H1 (cell line): ENCODE measurements around the gene LBX1. TPM values are rescaled to one million over a fixed set of nuclear protein-coding genes. Genes with fewer than 3 reads are reported as not detected.

Experiments used
- CTCF ChIA-PET: fragments of 300-600 bp; sonication (Branson Sonifier 250); formaldehyde crosslinking; loops from one replicate; lab custom pipeline; 2021; ENCODE audit not compliant: partially characterized antibody; lab: Charles Lee
- POLR2A ChIA-PET: fragments of 300-600 bp; sonication (Branson Sonifier 250); formaldehyde crosslinking; loops from one replicate; lab custom pipeline; 2021; ENCODE audit warnings: inconsistent platforms; ENCODE audit not compliant: partially characterized antibody; lab: Charles Lee
- DNase-seq, 2 experiments: peaks; one replicate each; pipeline versions ENCODE4 v3.0.0 to v3.0.0-alpha.2; 2010 to 2022; ENCODE audit warnings: low spot score in 2 of 2, low read depth in 1 of 2, mixed read lengths in 1 of 2
- FAIRE-seq: peaks from 2 replicates; lab custom pipeline; 2011; peaks lifted over from hg19 to GRCh38; lab: Jason Lieb, UNC
- H2AFZ ChIP-seq: 2 replicates; pipeline ENCODE4 v1.8.1; 2012; ENCODE audit warnings: low read length, inconsistent platforms
- H2AK5ac ChIP-seq: 2 replicates; pipeline ENCODE4 v1.6.1; 2013; ENCODE audit warnings: low read depth, low read length
- H2BK120ac ChIP-seq: replicated peaks from 2 replicates; pipeline ENCODE3; 2013; ENCODE audit warnings: low read depth, low read length, inconsistent platforms
- H2BK12ac ChIP-seq: 2 replicates; pipeline ENCODE4 v1.6.1; 2013; ENCODE audit warnings: low read depth, low read length
- H2BK15ac ChIP-seq: 2 replicates; pipeline ENCODE4 v1.6.1; 2013; ENCODE audit warnings: low read length
- H2BK20ac ChIP-seq: 2 replicates; pipeline ENCODE4 v1.6.1; 2013; ENCODE audit warnings: low read length
- H2BK5ac ChIP-seq: 2 replicates; pipeline ENCODE4 v1.6.1; 2013; ENCODE audit warnings: low read depth, low read length
- H3K14ac ChIP-seq: 2 replicates; pipeline ENCODE4 v1.6.1; 2013; ENCODE audit warnings: inconsistent platforms; ENCODE audit not compliant: insufficient read length
- H3K18ac ChIP-seq: 2 replicates; pipeline ENCODE4 v1.6.1; 2013; ENCODE audit warnings: low read length; ENCODE audit errors: extremely low read depth
- H3K23ac ChIP-seq: 2 replicates; pipeline ENCODE4 v1.6.1; 2013; ENCODE audit warnings: inconsistent platforms; ENCODE audit not compliant: insufficient read length
- H3K23me2 ChIP-seq: 2 replicates; pipeline ENCODE4 v1.6.1; 2013; ENCODE audit warnings: low read depth, low read length
- H3K27ac ChIP-seq: 2 replicates; pipeline ENCODE4 v1.6.1; 2011; ENCODE audit warnings: low read depth, low read length, inconsistent platforms
- H3K27me3 ChIP-seq, 4 experiments: replicated peaks in 1 of 4; 1 replicate in 1 of 4; 2 replicates in 3 of 4; pipeline versions ENCODE4 v1.6.1 to v1.8.1; 2011 to 2013; ENCODE audit warnings: low read length in 3 of 4, mild to moderate bottlenecking in 3 of 4, inconsistent platforms in 2 of 4, mixed read lengths in 2 of 4, moderate library complexity in 1 of 4; ENCODE audit not compliant: control insufficient read depth in 3 of 4, insufficient read depth in 3 of 4; ENCODE audit errors: extremely low read depth in 1 of 4
- H3K36me3 ChIP-seq, 4 experiments: 2 replicates each; pipeline versions ENCODE4 v1.6.1 to v1.8.1; 2011 to 2013; ENCODE audit warnings: mild to moderate bottlenecking in 4 of 4, low read length in 3 of 4, moderate library complexity in 2 of 4, control low read depth in 1 of 4, inconsistent platforms in 1 of 4; ENCODE audit not compliant: insufficient read depth in 4 of 4, control insufficient read depth in 2 of 4
- H3K4ac ChIP-seq: replicated peaks from 2 replicates; pipeline ENCODE3; 2013; ENCODE audit warnings: low read length, low read depth, mixed read lengths, inconsistent platforms; ENCODE audit not compliant: insufficient read length
- H3K4me1 ChIP-seq, 4 experiments: replicated peaks in 1 of 4; 1 replicate in 1 of 4; 2 replicates in 3 of 4; pipeline versions ENCODE4 v1.6.1 to v1.8.1; 2011 to 2013; ENCODE audit warnings: low read length in 3 of 4, inconsistent platforms in 2 of 4, mixed read lengths in 1 of 4; ENCODE audit not compliant: insufficient read depth in 4 of 4, control insufficient read depth in 3 of 4
- H3K4me2 ChIP-seq, 2 experiments: 2 replicates each; pipeline versions ENCODE4 v1.6.1 to v1.8.1; 2011 to 2013; ENCODE audit warnings: low read depth in 2 of 2, low read length in 2 of 2, control low read depth in 1 of 2, inconsistent platforms in 1 of 2, mild to moderate bottlenecking in 1 of 2; ENCODE audit not compliant: insufficient read depth in 1 of 2
- H3K4me3 ChIP-seq, 4 experiments: fragments of 200-600, 300-600 bp in 1 of 4; sonication (generic), shearing (Covaris generic), sonication (Bioruptor Twin) in 1 of 4; 2 replicates each; pipeline versions ENCODE4 v1.5.1 to v1.8.1; 2011 to 2016; ENCODE audit warnings: low read length in 4 of 4, low read depth in 3 of 4, control low read depth in 2 of 4, inconsistent platforms in 2 of 4, mild to moderate bottlenecking in 2 of 4, mixed read lengths in 1 of 4, moderate library complexity in 1 of 4; ENCODE audit not compliant: insufficient read depth in 2 of 4; ENCODE audit errors: extremely low read depth in 1 of 4
- H3K56ac ChIP-seq: replicated peaks from 2 replicates; pipeline ENCODE3; 2013; ENCODE audit warnings: low read depth, mild to moderate bottlenecking, mixed read lengths, low read length, inconsistent platforms; ENCODE audit not compliant: insufficient read length
- H3K79me1 ChIP-seq: 2 replicates; pipeline ENCODE4 v1.6.1; 2013; ENCODE audit warnings: low read depth, low read length, control low read depth
- H3K79me2 ChIP-seq, 2 experiments: 2 replicates each; pipeline versions ENCODE4 v1.6.1 to v1.8.1; 2012 to 2013; ENCODE audit warnings: low read length in 2 of 2, mild to moderate bottlenecking in 2 of 2, inconsistent platforms in 1 of 2; ENCODE audit not compliant: insufficient read depth in 2 of 2, control insufficient read depth in 1 of 2
- H3K9ac ChIP-seq, 4 experiments: replicated peaks in 1 of 4; 1 replicate in 1 of 4; 2 replicates in 3 of 4; pipeline versions ENCODE4 v1.6.1 to v1.8.1; 2011 to 2013; ENCODE audit warnings: low read depth in 3 of 4, low read length in 3 of 4, control low read depth in 2 of 4, mild to moderate bottlenecking in 2 of 4, moderate library complexity in 2 of 4, inconsistent platforms in 1 of 4; ENCODE audit errors: extremely low read depth in 1 of 4
- H3K9me3 ChIP-seq, 2 experiments: 2 replicates each; pipeline versions ENCODE4 v1.6.1 to v1.8.1; 2012 to 2013; ENCODE audit warnings: mild to moderate bottlenecking in 2 of 2, moderate library complexity in 2 of 2, control low read depth in 1 of 2, inconsistent platforms in 1 of 2, low read depth in 1 of 2, low read length in 1 of 2, mixed read lengths in 1 of 2; ENCODE audit not compliant: insufficient read depth in 2 of 2
- H4K20me1 ChIP-seq, 2 experiments: replicated peaks in 1 of 2; 2 replicates each; pipeline versions ENCODE3 to v1.8.1; 2011 to 2013; ENCODE audit warnings: inconsistent platforms in 2 of 2, low read length in 2 of 2, mild to moderate bottlenecking in 1 of 2; ENCODE audit not compliant: insufficient read depth in 2 of 2, control insufficient read depth in 1 of 2
- H4K5ac ChIP-seq: 2 replicates; pipeline ENCODE4 v1.6.1; 2013; ENCODE audit warnings: low read length, low read depth, mixed read lengths, inconsistent platforms; ENCODE audit not compliant: insufficient read length
- H4K8ac ChIP-seq: 2 replicates; pipeline ENCODE4 v1.8.0; 2013; ENCODE audit warnings: mild to moderate bottlenecking, moderate library complexity, low read length, inconsistent platforms; ENCODE audit not compliant: insufficient read depth; ENCODE audit errors: extremely low read depth
- H4K91ac ChIP-seq: replicated peaks from 2 replicates; pipeline ENCODE3; 2013; ENCODE audit warnings: low read length, mixed read lengths, inconsistent platforms; ENCODE audit not compliant: insufficient read length
- CBX5 ChIP-seq: fragments of 300-800, 300-1000 bp; sonication (generic); IDR thresholded peaks from 2 replicates; pipeline ENCODE4 v1.7.1; 2016; ENCODE audit warnings: antibody characterized with exemption, low read length, low read depth
- KDM1A ChIP-seq: fragments of 200-600, 300-600 bp; sonication (generic); IDR thresholded peaks from 2 replicates; pipeline ENCODE4 v1.7.1; 2016; ENCODE audit warnings: mild to moderate bottlenecking, low read length, borderline replicate concordance
- RBBP5 ChIP-seq: IDR thresholded peaks from 2 replicates; pipeline ENCODE4 v1.7.1; 2012; ENCODE audit warnings: low read depth, mild to moderate bottlenecking, inconsistent platforms, low read length, moderate library complexity, borderline replicate concordance
- WGBS, 2 experiments: shearing (Covaris generic) in 1 of 2; methylation state at CpG; one replicate each; pipeline versions ENCODE4 v1.1.6 to v1.1.7; 2013 to 2015; ENCODE audit warnings: low lambda C conversion rate in 2 of 2, mixed read lengths in 2 of 2, inconsistent platforms in 1 of 2, low coverage in 1 of 2, missing lambda C conversion rate in 1 of 2; ENCODE audit not compliant: insufficient replicate concordance in 2 of 2, insufficient coverage in 1 of 2, insufficient read length in 1 of 2; ENCODE audit errors: extremely low coverage in 1 of 2, missing lambda C conversion rate in 1 of 2; 5-methylcytosine and 5-hydroxymethylcytosine counted together
- polyA plus RNA-seq, 7 experiments: library from polyadenylated mRNA; depleted of rRNA in 3 of 7; stranded (reverse) in 5 of 7; unstranded in 2 of 7; fragments of >200 nt in 5 of 7; fragments of 200-250 nt in 2 of 7; gene quantifications; 1 replicate in 5 of 7; 2 replicates in 1 of 7; 4 replicates in 1 of 7; pipeline versions ENCODE4 v1.2.1 to v1.2.3, GENCODE V29; 2011 to 2013; ENCODE audit warnings: missing spikeins in 2 of 7, mixed read lengths in 2 of 7
- total RNA-seq: library from RNA; stranded (reverse); fragmentation: NEBNext Ultra II Directional; extraction: Animal tissue kit (Norgen Biotek cat#: 25700); gene quantifications from 2 replicates; pipeline ENCODE4 v1.2.1, GENCODE V29; 2021

Gene LBX1
- total and polyA plus RNA-seq, 2 of the 8 experiments (the other 6 are each of a cell fraction or from before 2014, with no cell fraction given): not detected

DNA sequence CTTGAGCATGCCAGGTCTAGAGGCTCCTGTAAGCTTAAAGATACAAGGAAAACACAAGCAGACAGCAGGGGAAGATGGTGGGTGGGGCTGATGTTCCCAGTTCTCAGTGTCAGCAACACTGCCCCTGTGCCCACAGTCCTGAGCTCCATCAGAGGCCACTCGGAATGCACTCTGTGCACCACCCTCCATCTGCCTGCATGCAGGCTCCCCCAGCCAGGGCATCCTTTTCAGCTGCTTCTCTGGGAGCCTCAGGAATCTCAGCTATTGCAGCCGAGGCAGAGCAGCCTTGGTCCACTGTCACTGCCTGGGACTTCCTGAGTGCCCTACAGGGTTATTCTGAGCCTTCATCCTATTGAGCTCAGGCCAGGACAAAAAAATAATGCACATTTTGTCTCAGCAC, 22.2 kb downstream of the LBX1 start:
- Histone ChIP-seq H2BK5ac (no peak overlapping the region), H3K4me1 (no peaks in the 10 kb centered on the region), H4K8ac (no peak overlapping the region), H4K20me1 (peaks cover 0 to 1% of the 10 kb centered on the region in 2 experiments), H2BK12ac (no peak overlapping the region), H3K9me3 (no peaks in the 10 kb centered on the region), H3K79me1 (no peaks in the 10 kb centered on the region), H3K4me2 (no peak overlapping the region), H3K18ac (no peak overlapping the region), H3K23me2 (no peaks in the 10 kb centered on the region), H4K91ac (no peak overlapping the region), H3K9ac (no peak overlapping the region), H3K14ac (no peak overlapping the region), H3K27ac (no peak overlapping the region), H2BK120ac (no peak overlapping the region), H3K4me3 (no peak overlapping the region), H3K27me3 (peaks cover 0 to 9% (median 5%) of the 10 kb centered on the region in 4 experiments; a peak in 5 of 7 replicates), H2BK15ac (no peak overlapping the region), H3K36me3 (no peaks in the 10 kb centered on the region), H3K79me2 (no peaks in the 10 kb centered on the region), H2BK20ac (no peak overlapping the region), H2AFZ (no peak overlapping the region), H3K23ac (no peak overlapping the region), H2AK5ac (no peak overlapping the region), H3K56ac (no peak overlapping the region), H4K5ac (no peak overlapping the region), H3K4ac (no peak overlapping the region)
- FAIRE-seq (no peak), DNase-seq (no peak)
- ChIA-PET CTCF (interaction anchor here (0.7 to 3.3 kb wide), 8 partner anchors 10 to 364 kb away, joined by 3 to 16 read pairs (median 3); no protein-coding TSS in a partner anchor), POLR2A (interaction anchor here (0.9 kb wide), 1 partner anchor 156 kb away, joined by 5 read pairs; no protein-coding TSS in a partner anchor)
- no peak for TF ChIP-seq RBBP5
- no peak for TF ChIP-seq CBX5
- TF ChIP-seq KDM1A: no peak
- WGBS, 2 experiments: 94% methylated on average over 2 of the region's 2 CpGs; no CpG with 5 or more reads in 1 of the 2 experiments
